ENCODE results near the gene APLNR.

- TF ChIP-seq EZH2phosphoT487 (IDR thresholded peaks at IDR 0.05): no peak
- TF ChIP-seq, protein P1, sequence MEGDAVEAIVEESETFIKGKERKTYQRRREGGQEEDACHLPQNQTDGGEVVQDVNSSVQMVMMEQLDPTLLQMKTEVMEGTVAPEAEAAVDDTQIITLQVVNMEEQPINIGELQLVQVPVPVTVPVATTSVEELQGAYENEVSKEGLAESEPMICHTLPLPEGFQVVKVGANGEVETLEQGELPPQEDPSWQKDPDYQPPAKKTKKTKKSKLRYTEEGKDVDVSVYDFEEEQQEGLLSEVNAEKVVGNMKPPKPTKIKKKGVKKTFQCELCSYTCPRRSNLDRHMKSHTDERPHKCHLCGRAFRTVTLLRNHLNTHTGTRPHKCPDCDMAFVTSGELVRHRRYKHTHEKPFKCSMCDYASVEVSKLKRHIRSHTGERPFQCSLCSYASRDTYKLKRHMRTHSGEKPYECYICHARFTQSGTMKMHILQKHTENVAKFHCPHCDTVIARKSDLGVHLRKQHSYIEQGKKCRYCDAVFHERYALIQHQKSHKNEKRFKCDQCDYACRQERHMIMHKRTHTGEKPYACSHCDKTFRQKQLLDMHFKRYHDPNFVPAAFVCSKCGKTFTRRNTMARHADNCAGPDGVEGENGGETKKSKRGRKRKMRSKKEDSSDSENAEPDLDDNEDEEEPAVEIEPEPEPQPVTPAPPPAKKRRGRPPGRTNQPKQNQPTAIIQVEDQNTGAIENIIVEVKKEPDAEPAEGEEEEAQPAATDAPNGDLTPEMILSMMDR (IDR thresholded peaks at IDR 0.05): no peak
Observed at GRCh38 chr11:57239348-57239747, 2.3 kb upstream of the APLNR start.

Data from neural progenitor cell (in vitro differentiated cells).